H9 (cell line): Measurements from ENCODE around the gene MAD1L1. TPM values are rescaled to one million over a fixed set of nuclear protein-coding genes. Genes with fewer than 3 reads are reported as not detected.

Experiments used
- DNase-seq: peaks from one replicate; pipeline ENCODE4 v3.0.0-alpha.2; 2017
- H2AFZ ChIP-seq: one replicate; pipeline ENCODE4 v1.6.1; 2013; ENCODE audit warnings: mild to moderate bottlenecking, low read length, control low read depth, moderate library complexity
- H2AK5ac ChIP-seq: 2 replicates; pipeline ENCODE4 v1.6.1; 2013; ENCODE audit warnings: low read length, control low read depth, mixed read lengths; ENCODE audit not compliant: insufficient read length
- H2BK120ac ChIP-seq: one replicate; pipeline ENCODE4 v1.6.1; 2013; ENCODE audit warnings: low read depth, mild to moderate bottlenecking, low read length, control low read depth, inconsistent platforms; ENCODE audit not compliant: poor library complexity, severe bottlenecking
- H2BK12ac ChIP-seq: 2 replicates; pipeline ENCODE4 v1.6.1; 2013; ENCODE audit warnings: low read length, control low read depth, mixed read lengths, low read depth; ENCODE audit not compliant: insufficient read length
- H2BK15ac ChIP-seq: 2 replicates; pipeline ENCODE4 v1.6.1; 2013; ENCODE audit warnings: low read depth, low read length, control low read depth
- H2BK20ac ChIP-seq: one replicate; pipeline ENCODE4 v1.6.1; 2013; ENCODE audit warnings: low read depth, mild to moderate bottlenecking, low read length, control low read depth, inconsistent platforms; ENCODE audit not compliant: poor library complexity, severe bottlenecking
- H2BK5ac ChIP-seq: 2 replicates; pipeline ENCODE4 v1.6.1; 2013; ENCODE audit warnings: low read length, control low read depth, mixed read lengths; ENCODE audit not compliant: insufficient read length
- H3K14ac ChIP-seq: 2 replicates; pipeline ENCODE4 v1.6.1; 2013; ENCODE audit warnings: low read length, control low read depth; ENCODE audit not compliant: insufficient read depth
- H3K18ac ChIP-seq: 2 replicates; pipeline ENCODE4 v1.6.1; 2013; ENCODE audit warnings: low read depth, mild to moderate bottlenecking, mixed read lengths, low read length, control low read depth; ENCODE audit not compliant: insufficient read length
- H3K23ac ChIP-seq: 2 replicates; pipeline ENCODE4 v1.6.1; 2013; ENCODE audit warnings: low read length, control low read depth, mixed read lengths, low read depth; ENCODE audit not compliant: insufficient read length
- H3K23me2 ChIP-seq: 2 replicates; pipeline ENCODE4 v1.6.1; 2013; ENCODE audit warnings: low read depth, mild to moderate bottlenecking, mixed read lengths, low read length, control low read depth; ENCODE audit not compliant: insufficient read length, poor library complexity, severe bottlenecking
- H3K27ac ChIP-seq: 2 replicates; pipeline ENCODE4 v1.5.1; 2013; ENCODE audit warnings: low read length, control low read depth, mixed read lengths, low read depth; ENCODE audit not compliant: insufficient read length
- H3K27me3 ChIP-seq: 2 replicates; pipeline ENCODE4 v1.6.1; 2013; ENCODE audit warnings: low read length, control low read depth, inconsistent platforms; ENCODE audit not compliant: insufficient read depth
- H3K4ac ChIP-seq: 2 replicates; pipeline ENCODE4 v1.6.1; 2013; ENCODE audit warnings: low read depth, mild to moderate bottlenecking, control low read depth, inconsistent platforms, low read length, moderate library complexity
- H3K4me1 ChIP-seq: 2 replicates; pipeline ENCODE4 v1.6.1; 2013; ENCODE audit warnings: low read length, control low read depth, inconsistent platforms; ENCODE audit not compliant: insufficient read depth
- H3K4me2 ChIP-seq: 2 replicates; pipeline ENCODE4 v1.6.1; 2013; ENCODE audit warnings: low read length, control low read depth, mixed read lengths; ENCODE audit not compliant: insufficient read length, insufficient read depth
- H3K56ac ChIP-seq: 2 replicates; pipeline ENCODE4 v1.6.1; 2013; ENCODE audit warnings: low read depth, mild to moderate bottlenecking, mixed read lengths, low read length, control low read depth; ENCODE audit not compliant: insufficient read length
- H3K79me1 ChIP-seq: 2 replicates; pipeline ENCODE4 v1.6.1; 2013; ENCODE audit warnings: low read depth, mild to moderate bottlenecking, moderate library complexity, low read length, control low read depth, inconsistent platforms; ENCODE audit not compliant: insufficient read depth, poor library complexity, severe bottlenecking
- H3K79me2 ChIP-seq: 2 replicates; pipeline ENCODE4 v1.6.1; 2013; ENCODE audit warnings: low read length, control low read depth, inconsistent platforms; ENCODE audit not compliant: insufficient read depth
- H3K9ac ChIP-seq: 2 replicates; pipeline ENCODE4 v1.6.1; 2013; ENCODE audit warnings: low read length, control low read depth, mixed read lengths; ENCODE audit not compliant: insufficient read length; ENCODE audit errors: extremely low read depth
- H3K9me3 ChIP-seq: one replicate; pipeline ENCODE4 v1.6.1; 2013; ENCODE audit warnings: low read depth, low read length, inconsistent platforms; ENCODE audit not compliant: control insufficient read depth
- H3T11ph ChIP-seq: one replicate; pipeline ENCODE4 v1.6.1; 2013; ENCODE audit warnings: mild to moderate bottlenecking, low read length, control low read depth, inconsistent platforms
- H4K20me1 ChIP-seq: one replicate; pipeline ENCODE4 v1.6.1; 2013; ENCODE audit not compliant: control insufficient read depth, insufficient read length, insufficient read depth
- H4K5ac ChIP-seq: 2 replicates; pipeline ENCODE4 v1.6.1; 2013; ENCODE audit warnings: low read depth, mild to moderate bottlenecking, mixed read lengths, low read length, control low read depth; ENCODE audit not compliant: insufficient read length
- H4K8ac ChIP-seq: replicated peaks from 2 replicates; pipeline ENCODE4 v1.6.1; 2013; ENCODE audit warnings: low read length, control low read depth, mixed read lengths, low read depth; ENCODE audit not compliant: insufficient read length
- H4K91ac ChIP-seq: 2 replicates; pipeline ENCODE4 v1.6.1; 2013; ENCODE audit warnings: low read depth, mild to moderate bottlenecking, moderate library complexity, mixed read lengths, low read length, control low read depth; ENCODE audit not compliant: insufficient read length
- H3K27ac Mint-ChIP-seq, 3 experiments: 2 replicates in 2 of 3; 3 replicates in 1 of 3; pipeline ENCODE4 v1.8.0; 2020 to 2021; ENCODE audit warnings: mixed read lengths in 3 of 3, mild to moderate bottlenecking in 1 of 3, moderate library complexity in 1 of 3
- H3K27me3 Mint-ChIP-seq: 2 replicates; pipeline ENCODE4 v1.8.0; 2021; ENCODE audit warnings: low read depth, mild to moderate bottlenecking, moderate library complexity, mixed read lengths
- H3K36me3 Mint-ChIP-seq, 3 experiments: 2 replicates in 2 of 3; 3 replicates in 1 of 3; pipeline ENCODE4 v1.8.0; 2020 to 2021; ENCODE audit warnings: low read depth in 3 of 3, mixed read lengths in 3 of 3; ENCODE audit not compliant: insufficient read depth in 1 of 3
- H3K4me1 Mint-ChIP-seq, 2 experiments: 2 replicates each; pipeline ENCODE4 v1.8.0; 2020; ENCODE audit warnings: mixed read lengths in 2 of 2
- H3K4me3 Mint-ChIP-seq, 2 experiments: 2 replicates in 1 of 2; 3 replicates in 1 of 2; pipeline ENCODE4 v1.8.0; 2020 to 2021; ENCODE audit warnings: mild to moderate bottlenecking in 2 of 2, mixed read lengths in 2 of 2, moderate library complexity in 1 of 2
- H3K9me3 Mint-ChIP-seq, 2 experiments: 2 replicates in 1 of 2; 3 replicates in 1 of 2; pipeline ENCODE4 v1.8.0; 2020; ENCODE audit warnings: mild to moderate bottlenecking in 2 of 2, mixed read lengths in 2 of 2, moderate library complexity in 1 of 2
- CTCF ChIP-seq: fragments of 200-600 bp; sonication (generic); conservative IDR thresholded peaks from 3 replicates; pipeline ENCODE4 v1.8.0; 2021; ENCODE audit warnings: antibody characterized with exemption, mild to moderate bottlenecking
- WGBS: extraction: QIAGEN DNeasy Blood & Tissue Kit; methylation state at CpG from one replicate; pipeline ENCODE4 v1.1.7; 2013; ENCODE audit warnings: missing lambda C conversion rate, low lambda C conversion rate, mixed read lengths; ENCODE audit not compliant: insufficient read length; ENCODE audit errors: extremely low coverage; 5-methylcytosine and 5-hydroxymethylcytosine counted together
- total RNA-seq: library from RNA; stranded (reverse); gene quantifications from 2 replicates; pipeline ENCODE4 v1.2.1, GENCODE V29; 2021

The MAD1L1 gene
- total RNA-seq, 1 experiment from 2014 or later, result 39.0 TPM

- Mint-ChIP-seq H3K4me1 (no peaks in the 10 kb centered on the region), H3K27me3 (no peaks in the 10 kb centered on the region; the same call in 1 of the 2 replicates), H3K36me3 (peaks cover 59 to 84% (median 84%) of the 10 kb centered on the region in 3 experiments), H3K4me3 (no peak overlapping the region), H3K9me3 (peaks cover 1 to 5% of the 10 kb centered on the region in 2 experiments; a peak in 3 of 5 replicates), H3K27ac (no peak overlapping the region)
- no peaks in the 10 kb centered on the region for H3K79me2 ChIP-seq
- no peaks in the 10 kb centered on the region for H3K27me3 ChIP-seq
- H4K20me1 ChIP-seq, result no peaks in the 10 kb centered on the region
- no peak overlapping the region for H2BK20ac ChIP-seq
- H3K9ac ChIP-seq, result no peak overlapping the region
- no peaks in the 10 kb centered on the region for H3K23me2 ChIP-seq
- H4K91ac ChIP-seq, result no peak overlapping the region
- no peaks in the 10 kb centered on the region for H3K79me1 ChIP-seq
- no peak overlapping the region for H3K56ac ChIP-seq
- H3K18ac ChIP-seq, result no peak overlapping the region
- no peak overlapping the region for H2BK12ac ChIP-seq
- no peak for DNase-seq
- no peak overlapping the region for H3K4ac ChIP-seq
- no peaks in the 10 kb centered on the region for H3K4me1 ChIP-seq
- H3K9me3 ChIP-seq, result no peaks in the 10 kb centered on the region
- no peak overlapping the region for H4K5ac ChIP-seq
- no peak overlapping the region for H3K27ac ChIP-seq
- H3K4me2 ChIP-seq, result no peak overlapping the region
- H2BK5ac ChIP-seq, result no peak overlapping the region
- no peak overlapping the region for H3K14ac ChIP-seq
- no peak for TF ChIP-seq CTCF
- no peak overlapping the region for H3K23ac ChIP-seq
- no peak overlapping the region for H2AFZ ChIP-seq
- no peak overlapping the region for H2BK120ac ChIP-seq
- no peak overlapping the region for H2BK15ac ChIP-seq
- no peak overlapping the region for H4K8ac ChIP-seq
- no peak overlapping the region for H2AK5ac ChIP-seq
- WGBS, result no CpG with 5 or more reads among the region's 10 CpGs
- no peak overlapping the region for H3T11ph ChIP-seq
These were observed 19.8 kb downstream of the MAD1L1 start for GRCh38 chr7:2212906-2213305.
